Muscle of arm (tissue), 12 donors: ENCODE data around the gene TSPOAP1. TPM values are rescaled to one million over a fixed set of nuclear protein-coding genes. Genes with fewer than 3 reads are reported as not detected.
"Not testable (repeated sequence)": the region's sequence is repeated elsewhere in the genome, so short reads cannot be mapped to it uniquely, and the experiment has no call there.

Source experiments
- DNase-seq: peaks from one replicate; pipeline ENCODE4 v3.0.0-alpha.2; 2013
- polyA plus RNA-seq, 12 donors: library from polyadenylated mRNA; unstranded; fragments of 120-200 nt; gene quantifications; one replicate each; pipeline ENCODE4 v1.2.1, GENCODE V29; 2013; ENCODE audit not compliant: insufficient read length in 12 of 12

Gene TSPOAP1
- polyA plus RNA-seq, 12 donors: 2.1 to 6.8 (median 5.1) TPM; not detected in 1

DNA sequence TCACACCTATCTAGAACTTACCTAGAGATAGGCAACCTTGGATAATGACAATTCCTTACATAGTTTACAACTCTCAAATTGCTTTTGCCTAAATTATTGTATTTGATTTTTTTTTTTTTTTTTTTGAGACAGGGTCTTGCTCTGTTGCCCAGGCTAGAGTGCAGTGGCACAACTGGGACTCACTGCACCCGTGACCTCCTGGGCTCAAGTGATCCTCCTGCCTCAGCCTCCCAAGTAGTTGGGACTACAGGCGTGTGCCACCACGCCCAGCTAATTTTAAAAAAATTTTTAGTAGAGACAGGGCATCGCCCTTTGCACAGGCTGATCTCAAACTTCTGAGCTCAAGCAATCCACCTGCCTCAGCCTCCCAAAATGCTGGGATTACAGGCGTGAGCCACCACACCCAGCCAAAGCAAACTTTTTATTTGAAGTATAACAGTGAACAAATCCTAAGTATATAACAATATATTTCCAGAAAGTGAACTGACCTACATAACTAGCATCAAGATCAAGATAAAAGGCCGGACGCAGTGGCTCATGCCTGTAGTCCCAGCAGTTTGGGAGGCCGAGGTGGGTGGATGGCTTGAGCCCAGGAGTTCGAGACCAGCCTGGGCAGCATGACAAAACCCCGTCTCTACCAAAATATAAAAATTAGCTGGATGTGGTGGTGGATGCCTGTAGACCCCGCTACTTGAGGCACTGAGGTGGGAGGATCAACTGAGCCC is 12.7 kb upstream of the TSPOAP1 start:
- not testable (repeated sequence) for DNase-seq

DNA sequence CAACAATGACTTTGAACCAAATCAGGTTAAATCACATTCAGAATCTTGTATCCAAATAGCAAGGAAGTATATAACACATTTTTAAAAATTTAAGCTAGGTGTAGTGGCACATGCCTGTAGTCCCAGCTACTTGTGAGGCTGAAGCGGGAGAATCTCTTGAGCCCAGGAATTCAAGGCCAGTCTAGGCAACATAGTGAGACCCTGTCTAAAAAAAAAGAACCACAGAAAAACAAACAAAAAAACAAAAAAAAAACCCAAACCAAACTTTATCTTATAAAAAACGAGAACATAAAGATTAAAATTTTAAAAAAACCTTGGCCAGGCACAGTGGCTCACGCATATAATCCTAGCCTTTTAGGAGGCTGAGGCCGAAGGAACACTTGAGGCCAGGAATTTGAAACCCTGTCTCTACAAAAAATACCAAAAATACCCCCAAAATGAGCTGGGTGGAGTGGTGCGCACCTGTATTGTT is 11.8 kb upstream of the TSPOAP1 start:
- no peak for DNase-seq

DNA sequence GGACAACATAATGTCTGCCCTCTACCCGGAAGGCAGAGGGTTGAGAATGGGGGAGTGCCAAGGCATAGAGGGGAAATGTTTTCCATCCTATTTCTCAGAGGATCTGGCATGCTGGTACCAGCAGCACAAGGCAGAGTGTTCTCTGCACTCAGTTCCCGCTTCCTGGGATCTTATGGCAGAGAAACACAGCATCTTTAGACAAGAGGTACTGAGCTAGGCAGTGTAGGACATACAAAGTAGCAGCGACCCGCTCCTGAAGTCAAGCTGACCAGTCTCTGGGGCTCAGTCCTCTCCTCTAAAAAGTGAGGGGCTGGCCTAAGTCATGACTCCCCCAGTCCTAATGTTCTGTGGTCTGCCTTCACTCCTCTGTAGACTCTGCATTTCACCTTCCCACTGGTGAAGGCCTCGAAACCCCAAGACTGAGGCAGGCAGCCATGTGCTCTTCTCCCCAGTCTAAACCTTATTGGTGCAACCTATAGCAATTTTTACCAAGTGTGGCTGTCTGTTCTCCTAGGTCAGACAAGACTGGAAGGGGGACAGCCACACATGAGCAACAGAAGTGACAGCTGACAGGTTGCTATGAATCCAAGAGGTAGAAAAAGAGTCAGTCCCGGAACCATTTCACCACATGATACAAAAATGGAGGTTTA is 11.3 kb upstream of the TSPOAP1 start:
- no peak for DNase-seq

DNA sequence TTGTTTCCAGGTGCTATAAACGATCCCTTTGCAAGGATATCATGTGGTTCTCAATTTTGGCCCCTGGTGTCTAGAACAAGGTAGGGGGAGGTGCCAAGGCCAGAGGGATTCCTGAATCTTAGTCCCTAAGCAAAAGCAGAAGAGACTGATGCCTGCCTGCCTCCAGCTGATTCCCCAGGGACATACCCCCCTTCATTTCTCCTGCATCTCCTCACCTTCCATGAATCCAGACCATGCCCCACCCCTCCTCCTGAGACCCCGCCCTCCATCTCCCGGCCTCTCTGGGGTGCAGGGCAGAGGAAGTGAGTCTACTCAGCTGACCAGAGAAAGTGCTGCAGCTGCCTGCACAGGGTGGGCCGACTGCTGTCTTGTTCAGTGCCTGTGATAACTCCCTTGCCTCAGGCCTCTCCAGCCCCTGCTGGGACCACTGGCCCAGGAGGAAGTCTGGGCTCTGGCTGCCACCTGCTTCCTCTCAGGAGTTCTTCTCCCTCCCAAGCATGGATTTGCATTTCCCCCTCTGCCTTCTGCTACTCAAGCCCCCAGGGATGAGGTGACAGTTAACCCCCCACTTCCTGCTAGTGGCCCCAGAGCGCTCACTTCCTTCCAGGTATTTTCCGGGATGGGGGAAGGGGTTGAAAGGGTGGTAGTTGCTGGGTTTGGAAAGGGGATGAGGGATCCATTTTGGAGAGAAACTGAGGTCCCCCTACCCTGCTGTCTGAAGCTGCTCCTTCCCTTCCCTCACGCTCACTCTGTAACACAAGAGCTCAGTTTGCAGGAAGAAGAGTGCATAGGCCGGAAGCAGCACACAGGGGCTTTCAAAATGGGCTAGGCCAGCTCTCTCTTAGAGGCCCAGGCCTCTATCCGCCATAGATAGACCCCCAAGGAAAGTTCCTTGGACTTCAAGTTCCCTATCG is 10.5 kb upstream of the TSPOAP1 start:
- no peak for DNase-seq

DNA sequence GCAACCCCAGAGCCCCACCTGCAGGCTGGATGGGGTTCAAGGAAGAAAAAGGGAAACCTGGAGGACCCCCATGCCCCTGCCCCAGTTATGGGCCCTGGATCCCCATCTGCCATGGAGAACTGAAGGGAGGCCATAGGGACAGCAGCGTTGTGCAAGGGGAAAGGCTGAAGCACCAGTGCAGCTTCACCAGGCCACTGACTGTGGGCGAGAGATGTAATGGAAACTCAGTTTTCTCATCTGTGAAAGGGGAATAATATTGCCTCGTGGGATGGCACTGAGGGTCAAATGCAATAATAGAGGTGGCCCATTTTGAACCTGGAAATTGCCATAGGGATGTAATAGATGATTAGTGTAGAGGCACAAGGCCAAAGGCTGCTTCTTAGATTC is 9.9 kb upstream of the TSPOAP1 start:
- no peak for DNase-seq

DNA sequence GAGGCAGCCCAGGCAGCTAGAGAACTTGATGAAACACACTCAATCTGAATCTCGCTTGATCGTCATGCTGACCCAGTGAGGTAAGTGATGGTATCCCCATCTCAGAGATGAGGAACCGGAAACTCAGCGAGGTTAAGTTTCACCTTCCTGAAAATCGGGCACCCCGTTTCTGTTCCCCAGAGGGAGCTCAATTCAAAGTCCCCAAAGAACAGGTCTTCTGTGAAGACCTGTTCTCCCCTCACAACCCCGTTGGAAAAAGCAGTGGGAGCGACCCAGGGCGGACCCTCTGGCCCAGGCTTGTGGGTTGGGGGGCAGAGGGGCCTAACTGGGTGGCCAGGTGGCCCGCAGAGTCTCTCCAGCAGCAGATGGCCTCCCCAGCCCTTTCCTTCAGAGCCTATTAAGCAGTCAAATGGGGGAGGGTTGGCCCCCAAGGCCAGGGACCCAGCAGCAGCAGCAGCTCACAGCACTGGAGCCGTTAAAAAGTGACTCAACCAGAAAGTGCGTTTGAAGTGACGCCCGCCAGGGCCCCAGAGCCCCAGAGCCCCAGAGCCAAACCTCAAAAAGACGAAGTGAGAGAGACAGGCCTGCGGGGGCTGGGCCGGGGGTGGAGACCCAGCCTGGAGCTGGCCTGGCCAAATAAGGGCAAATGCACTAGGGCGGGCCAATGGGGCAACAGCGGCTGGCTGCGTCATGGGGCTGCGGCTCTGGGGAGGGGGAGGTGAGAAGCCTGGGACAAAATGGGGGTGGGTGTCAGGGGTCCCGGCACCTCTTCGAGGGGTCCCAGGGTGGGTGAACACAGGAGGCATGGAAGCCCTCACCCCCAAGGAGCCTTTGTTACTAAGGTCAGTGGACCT is 9.2 kb upstream of the TSPOAP1 start:
- no peak for DNase-seq

DNA sequence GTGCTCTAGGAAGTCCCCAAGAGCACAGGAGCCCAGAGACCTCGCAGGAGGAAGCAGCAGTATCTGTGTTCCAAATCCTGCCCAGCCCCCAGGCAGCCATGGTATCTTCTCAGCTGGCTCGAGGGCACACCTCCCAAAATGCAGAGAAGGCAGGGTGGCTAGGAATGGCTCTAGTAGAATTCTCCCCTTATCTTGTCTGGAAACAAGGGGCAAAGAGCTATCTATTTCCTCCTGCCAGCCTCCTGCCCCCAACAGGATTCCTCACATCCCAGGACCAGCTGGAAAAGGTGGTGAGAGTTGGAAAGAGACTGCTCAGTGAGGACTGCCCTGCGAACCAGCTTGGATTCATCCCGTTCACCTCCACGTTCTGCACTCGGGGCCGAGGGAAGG is 8.6 kb upstream of the TSPOAP1 start:
- DNase-seq: no peak

DNA sequence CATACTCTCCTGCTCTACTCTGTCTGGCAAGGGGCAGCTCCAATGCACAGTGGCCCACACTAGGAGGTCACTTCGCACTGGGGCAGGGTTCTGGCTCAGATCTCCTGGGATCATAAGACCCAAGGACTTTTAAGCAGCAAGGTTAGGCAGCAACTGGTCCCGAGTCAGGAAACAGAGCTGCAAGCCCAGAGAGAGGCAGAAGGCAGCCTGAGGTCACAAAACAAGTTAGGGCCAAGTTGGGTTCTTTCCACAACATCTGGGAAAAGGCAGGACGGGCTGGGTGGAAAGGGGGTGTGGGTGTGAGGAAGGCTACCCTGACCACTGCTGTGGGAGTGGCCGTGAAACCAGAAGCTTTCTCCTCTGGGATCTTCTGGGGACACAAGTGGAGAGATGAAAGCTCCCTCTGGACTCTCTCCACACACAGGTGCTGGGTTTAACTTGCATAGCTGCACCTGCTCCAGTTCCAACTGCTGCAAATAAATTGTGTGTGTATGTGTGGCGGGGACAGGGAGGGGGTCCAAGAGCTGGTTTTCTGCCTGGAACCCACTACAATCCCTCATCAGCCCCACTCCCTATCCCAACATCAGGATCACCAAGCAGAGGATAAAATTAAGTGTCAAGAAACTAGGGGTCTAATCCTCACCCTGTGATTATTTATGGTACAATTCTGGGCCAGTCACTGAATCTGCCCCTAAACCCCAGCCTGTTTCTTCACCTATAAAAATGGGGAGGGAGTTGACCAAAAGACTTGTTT is 8.0 kb upstream of the TSPOAP1 start:
- DNase-seq: no peak

DNA sequence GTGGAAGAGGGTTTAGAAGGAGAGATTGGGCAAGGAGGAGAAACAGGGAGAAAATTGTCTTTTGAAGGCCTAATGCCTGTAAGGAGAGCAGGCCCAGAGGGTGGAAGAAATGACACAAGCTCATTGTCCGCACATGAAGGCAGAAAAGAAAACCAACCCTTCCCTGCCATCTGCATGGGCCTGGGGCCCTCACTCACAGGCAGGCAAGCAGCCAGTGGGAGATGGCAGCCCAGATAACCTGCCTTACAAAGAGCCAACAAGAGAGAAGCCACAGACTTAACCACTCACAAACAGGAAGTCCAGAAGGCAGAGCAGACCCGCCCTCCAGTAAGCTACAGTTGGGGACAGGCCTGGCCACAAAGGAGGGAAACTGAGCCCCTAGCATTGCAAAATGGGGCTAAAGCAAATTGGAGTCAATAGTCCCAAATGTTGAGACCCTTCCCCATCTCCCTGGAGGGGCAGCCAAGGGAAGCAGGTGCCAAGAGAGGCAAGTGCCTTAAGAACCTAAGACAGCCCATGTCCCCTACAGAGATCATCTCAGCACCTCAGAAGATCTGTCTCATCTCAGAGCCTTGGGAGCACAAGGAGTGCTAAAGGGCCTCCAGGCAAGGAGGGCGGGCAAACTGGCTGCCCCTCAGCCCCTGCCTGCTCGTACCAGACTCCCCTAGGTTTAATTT is 7.3 kb upstream of the TSPOAP1 start:
- DNase-seq: no peak

DNA sequence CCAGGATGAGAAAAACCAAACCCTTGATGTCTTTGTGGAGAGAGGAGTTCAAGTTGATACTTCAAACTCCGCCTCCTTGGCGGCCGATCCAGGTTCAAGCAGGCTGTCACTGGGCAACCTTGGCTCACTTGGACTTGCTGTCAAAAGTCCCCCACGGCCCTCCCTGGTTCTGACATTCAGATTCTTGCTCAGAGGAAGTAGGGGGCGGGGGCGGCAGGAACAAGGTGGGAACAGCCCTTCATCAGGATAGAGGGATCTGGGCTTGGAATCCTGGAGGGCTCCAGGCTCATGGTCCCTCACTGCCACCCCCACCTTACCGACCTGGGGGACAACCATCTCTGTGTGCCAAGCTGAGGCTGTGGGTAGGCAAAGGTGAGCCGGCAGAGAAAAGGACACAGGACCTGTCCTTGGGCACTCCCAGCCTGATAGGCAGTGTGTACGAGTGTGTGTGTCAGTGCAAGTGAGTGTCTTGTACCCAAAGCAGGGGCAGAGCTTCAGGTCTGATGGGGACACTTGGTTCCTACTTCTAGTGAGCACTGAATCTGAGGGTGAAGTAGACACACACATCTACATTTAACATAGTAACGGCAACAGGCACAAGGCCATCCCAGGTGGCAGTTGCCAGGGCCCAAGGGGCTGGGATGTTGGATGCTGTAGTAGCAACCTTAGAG is 6.6 kb upstream of the TSPOAP1 start:
- DNase-seq: no peak

DNA sequence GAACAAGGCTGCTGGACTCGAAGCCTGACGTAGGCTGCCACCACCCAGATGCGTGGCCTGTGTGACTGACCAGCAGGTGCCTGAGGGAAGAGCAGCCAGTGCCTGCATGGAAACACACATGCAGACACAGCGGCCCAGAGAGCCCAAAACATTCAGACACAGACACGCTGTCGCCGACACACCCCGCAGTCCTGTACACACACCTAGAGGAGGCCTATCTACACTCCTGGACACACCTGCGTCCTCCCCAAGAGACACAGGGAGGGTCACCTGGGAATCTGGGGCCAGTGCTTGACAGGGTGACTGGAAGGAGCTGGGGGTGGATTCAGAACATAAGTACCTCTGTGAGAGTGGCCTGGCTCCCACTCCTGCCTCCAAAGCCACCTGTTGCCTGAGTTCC is 6.1 kb upstream of the TSPOAP1 start:
- DNase-seq: no peak

DNA sequence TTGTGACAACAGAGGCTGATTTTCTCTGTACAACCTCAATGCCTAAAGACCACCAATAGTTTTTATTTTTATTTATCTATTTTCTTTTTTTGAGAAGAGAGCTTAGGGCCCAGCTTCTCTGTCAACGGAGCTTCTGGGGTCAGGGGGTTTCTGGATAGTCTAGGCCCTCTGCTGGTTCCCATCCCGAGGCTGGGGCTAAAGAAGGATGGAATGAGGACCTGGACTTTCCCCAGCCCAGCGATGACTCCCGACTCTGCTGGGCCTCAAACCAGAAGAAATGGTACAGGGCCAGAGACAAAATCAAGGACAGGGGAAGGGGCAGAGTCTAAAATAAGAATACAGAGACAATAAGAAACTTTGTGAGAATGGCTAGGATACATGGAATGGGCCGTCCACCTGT is 5.7 kb upstream of the TSPOAP1 start:
- DNase-seq: no peak

DNA sequence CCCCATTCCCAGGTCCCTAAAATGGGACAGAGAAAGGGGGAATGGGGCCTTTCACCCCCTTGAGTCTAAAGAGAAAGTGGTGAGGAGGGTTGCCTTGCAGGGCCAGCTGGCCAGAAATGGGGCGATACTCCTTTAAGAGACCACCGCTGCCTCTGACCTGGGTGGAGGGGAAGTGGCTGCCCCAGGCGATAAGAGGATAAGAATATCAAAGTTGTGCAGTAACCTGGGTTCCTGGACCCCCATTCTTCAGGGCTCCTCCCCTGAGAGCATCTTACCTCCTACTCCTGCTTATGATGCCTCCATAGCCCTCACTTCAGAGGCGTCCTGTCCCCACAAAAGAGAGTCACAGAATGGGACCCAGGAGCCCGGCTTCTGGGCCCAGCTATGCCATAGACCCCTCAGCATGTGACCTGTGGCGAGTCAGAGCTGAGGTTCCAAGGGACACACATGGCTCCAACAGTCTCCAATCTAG is 5.2 kb upstream of the TSPOAP1 start:
- DNase-seq: no peak

DNA sequence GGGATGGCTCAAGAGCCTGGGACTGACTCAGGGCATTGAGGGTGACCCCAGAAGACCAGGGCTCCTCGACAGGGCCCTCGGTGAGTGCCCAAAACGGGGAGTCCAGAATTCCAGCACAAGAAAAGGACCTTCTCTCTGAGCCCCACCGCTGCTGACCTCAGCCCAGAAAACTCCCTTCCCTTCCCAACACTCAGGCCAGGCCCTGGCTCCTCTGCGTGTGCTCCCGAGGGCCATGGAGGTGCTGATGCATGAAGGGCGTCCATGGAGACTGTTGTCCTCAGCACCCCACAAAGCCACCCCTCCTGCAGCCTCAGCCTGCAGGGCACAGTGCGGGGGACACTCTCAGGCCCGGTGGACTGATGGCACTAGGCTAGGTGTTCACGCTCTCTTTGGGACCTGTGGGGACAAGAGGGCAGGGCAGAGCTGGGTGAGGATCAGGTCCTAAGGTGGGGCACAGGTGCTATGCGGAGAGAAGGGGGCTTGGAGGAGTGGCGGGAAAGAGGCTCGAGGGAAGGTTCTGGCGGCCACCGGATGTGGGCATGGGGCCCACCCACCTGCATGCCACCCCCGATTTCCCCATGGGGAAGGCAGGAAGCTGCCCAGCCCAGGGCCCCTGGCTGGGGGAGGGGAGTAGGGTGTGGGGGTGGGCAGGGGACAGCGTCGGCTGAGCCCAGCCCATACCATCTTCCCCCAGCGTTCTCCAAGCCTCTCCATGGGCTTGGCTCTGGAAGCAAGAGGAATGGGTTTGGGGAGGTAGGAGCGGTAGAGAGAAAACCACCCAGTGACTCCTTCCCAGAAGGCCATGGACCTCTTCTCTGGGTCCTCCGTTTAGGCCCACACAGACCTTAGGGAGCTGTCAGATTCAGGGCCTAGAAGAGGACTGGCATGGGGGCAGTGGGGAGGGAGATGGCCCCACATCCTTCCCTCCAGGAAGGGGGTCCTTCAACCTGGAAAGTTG is 4.5 kb upstream of the TSPOAP1 start:
- no peak for DNase-seq

DNA sequence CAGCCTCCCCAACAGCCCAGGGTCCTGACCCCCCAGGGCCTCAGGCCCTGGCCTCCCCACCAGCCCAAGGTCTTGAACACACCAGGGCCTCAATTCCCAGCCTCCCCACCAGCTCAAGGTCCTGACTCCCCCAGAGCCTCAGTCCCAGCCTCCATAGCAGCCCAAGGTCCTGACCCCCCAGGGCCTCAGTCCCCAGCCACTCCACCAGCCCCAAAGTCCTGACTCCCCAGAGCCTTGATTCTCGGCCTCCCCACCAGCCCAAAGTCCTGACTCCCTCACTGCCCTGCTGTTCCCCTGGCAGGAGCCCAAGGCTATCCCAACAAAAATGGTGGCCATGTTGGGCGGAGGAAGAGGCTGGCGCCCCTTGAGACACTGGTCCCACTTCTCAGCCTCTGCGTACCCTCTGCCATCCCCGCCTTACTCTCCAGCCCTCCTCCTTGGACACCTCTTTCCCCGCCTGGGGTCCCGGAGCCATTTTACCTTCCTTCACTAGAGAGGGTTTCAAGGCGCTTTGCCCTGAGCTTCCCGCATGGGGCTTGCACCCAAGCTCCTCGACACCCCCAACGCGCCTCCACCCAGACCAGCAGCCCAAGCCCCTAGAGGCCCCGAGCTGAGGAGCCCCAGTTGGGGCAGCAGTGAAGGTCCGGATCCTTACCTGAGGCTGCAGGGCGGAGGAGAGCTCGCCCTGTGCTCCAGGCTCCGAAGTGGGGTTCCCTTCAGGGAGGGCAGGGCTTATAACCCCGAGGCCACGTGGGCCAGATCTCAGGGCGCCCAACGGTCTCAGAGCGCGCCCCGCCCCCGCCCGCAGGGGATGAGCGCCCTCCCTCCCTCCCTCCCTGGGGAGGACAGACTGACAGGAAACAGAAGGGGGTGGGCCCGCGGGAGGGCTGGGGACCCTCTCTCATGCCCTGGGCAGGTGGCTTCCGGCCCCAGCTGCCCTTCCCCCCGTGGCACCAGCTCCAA is 3.5 kb upstream of the TSPOAP1 start:
- DNase-seq: no peak

DNA sequence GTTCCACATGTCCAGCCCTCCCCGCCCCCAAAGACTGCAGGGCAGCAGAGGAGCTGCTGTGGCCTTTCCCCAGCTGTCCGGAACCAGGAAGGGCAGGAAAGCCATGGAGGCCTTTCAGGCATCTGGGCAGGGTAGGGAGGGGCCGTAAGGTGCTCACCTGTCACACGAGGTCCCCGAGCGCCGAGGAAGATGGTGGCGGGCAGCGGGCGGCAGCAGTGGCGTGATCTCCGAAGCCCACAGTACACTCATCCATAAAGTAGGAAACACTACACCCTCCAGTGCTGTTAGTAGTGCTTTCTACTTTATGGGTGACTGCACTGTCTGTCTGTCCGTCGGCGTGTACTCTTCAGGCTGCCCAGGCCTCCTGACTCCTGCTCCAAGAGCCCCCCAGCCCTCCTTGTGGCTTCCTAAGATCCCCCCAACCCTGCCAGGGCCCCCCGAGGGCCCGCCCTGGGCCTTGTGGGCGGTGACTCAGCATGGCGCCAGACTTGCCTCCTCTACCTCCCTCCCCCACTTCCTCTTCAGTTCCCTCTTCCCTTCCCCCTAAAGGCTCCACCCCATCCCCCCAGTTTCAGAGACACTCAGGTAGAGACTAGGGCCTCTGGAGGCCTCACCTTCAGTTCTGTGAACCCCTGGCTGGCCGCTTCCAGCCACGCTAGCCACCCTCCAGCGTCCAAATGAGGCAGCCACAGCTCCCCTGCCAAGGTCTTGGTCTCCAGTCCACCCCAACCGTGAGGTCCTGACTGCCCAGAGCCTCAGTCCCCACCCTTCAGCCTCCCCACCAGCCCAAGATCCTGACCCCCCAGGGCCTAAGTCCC is 2.6 kb upstream of the TSPOAP1 start:
- DNase-seq: no peak
